Endothelial cell of umbilical vein (primary cell): ENCODE data around the gene PEDS1.

Source experiments
- TF ChIP-seq, protein P1 (sequence below): IDR thresholded peaks from 2 replicates; pipeline ENCODE4 v1.6.1; 2011; ENCODE audit not compliant: insufficient read depth, insufficient read length
- TF ChIP-seq, protein P2 (sequence below), 2 donors: IDR thresholded peaks; 1 replicate in 1 of 2; 2 replicates in 1 of 2; pipeline ENCODE4 v1.5.1; 2011; ENCODE audit warnings: low read length in 2 of 2, mild to moderate bottlenecking in 2 of 2, moderate library complexity in 2 of 2, control low read depth in 1 of 2, inconsistent platforms in 1 of 2, low read depth in 1 of 2; ENCODE audit not compliant: insufficient read depth in 1 of 2; ENCODE audit errors: extremely low read depth in 1 of 2

DNA sequence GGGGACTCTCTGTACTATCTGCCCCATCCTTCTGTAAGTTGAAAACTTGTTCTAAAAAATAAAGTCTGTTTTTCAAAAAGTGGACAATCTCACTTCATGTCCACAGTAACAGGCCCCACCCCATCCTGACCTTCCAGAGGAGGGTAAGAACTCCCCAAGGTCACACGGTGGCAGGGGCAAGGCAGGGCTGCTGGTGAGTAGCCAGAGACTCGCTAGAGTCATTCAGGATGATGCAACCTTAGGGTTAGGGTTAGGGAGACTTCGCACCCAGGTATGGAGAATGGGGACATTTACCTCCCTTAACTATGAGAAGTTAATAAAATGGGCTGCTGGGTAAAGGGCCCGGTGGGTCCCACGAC is 15.4 kb downstream of the PEDS1 start:
- TF ChIP-seq, protein P1, sequence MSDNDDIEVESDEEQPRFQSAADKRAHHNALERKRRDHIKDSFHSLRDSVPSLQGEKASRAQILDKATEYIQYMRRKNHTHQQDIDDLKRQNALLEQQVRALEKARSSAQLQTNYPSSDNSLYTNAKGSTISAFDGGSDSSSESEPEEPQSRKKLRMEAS = no peak
- TF ChIP-seq, protein P2, sequence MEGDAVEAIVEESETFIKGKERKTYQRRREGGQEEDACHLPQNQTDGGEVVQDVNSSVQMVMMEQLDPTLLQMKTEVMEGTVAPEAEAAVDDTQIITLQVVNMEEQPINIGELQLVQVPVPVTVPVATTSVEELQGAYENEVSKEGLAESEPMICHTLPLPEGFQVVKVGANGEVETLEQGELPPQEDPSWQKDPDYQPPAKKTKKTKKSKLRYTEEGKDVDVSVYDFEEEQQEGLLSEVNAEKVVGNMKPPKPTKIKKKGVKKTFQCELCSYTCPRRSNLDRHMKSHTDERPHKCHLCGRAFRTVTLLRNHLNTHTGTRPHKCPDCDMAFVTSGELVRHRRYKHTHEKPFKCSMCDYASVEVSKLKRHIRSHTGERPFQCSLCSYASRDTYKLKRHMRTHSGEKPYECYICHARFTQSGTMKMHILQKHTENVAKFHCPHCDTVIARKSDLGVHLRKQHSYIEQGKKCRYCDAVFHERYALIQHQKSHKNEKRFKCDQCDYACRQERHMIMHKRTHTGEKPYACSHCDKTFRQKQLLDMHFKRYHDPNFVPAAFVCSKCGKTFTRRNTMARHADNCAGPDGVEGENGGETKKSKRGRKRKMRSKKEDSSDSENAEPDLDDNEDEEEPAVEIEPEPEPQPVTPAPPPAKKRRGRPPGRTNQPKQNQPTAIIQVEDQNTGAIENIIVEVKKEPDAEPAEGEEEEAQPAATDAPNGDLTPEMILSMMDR (IDR thresholded peaks at IDR 0.05; ENCODE audit: extremely low read depth in 1 of 2, insufficient read depth in 1 of 2, low read depth in 1 of 2, low read length in 2 of 2) = no peak
